22Rv1 (cell line): Measurements from ENCODE around the gene CGNL1.

Source experiments
- ZFX ChIP-seq: fragments of 450-650 bp; IDR thresholded peaks from 2 replicates; pipeline ENCODE4 v1.6.1; 2017; ENCODE audit warnings: antibody characterized with exemption, borderline replicate concordance
- TF ChIP-seq, protein P1 (sequence below): fragments of 450-650 bp; IDR thresholded peaks from 2 replicates; pipeline ENCODE4 v1.5.1; 2017; ENCODE audit warnings: mild to moderate bottlenecking

DNA sequence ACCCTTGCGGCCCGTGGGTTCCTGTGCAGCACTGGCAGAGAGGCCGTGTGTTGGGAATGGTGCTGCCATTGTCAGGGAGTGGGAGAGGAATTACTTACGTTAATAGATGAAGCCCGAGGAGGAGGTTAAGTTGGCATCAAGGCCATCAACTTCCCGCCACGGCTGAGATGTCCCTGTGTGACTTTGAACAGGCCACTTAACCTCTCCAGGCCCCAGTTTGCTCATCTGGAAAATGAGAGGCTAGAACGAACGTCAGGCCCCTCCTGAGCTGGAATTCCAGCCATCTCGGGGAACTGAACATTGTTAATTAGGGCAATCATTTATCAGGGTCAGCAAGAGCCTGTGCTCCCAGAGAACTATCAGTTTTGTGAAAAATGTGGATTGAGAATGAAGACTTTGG is 124.0 kb downstream of the CGNL1 start:
- TF ChIP-seq, protein P1, sequence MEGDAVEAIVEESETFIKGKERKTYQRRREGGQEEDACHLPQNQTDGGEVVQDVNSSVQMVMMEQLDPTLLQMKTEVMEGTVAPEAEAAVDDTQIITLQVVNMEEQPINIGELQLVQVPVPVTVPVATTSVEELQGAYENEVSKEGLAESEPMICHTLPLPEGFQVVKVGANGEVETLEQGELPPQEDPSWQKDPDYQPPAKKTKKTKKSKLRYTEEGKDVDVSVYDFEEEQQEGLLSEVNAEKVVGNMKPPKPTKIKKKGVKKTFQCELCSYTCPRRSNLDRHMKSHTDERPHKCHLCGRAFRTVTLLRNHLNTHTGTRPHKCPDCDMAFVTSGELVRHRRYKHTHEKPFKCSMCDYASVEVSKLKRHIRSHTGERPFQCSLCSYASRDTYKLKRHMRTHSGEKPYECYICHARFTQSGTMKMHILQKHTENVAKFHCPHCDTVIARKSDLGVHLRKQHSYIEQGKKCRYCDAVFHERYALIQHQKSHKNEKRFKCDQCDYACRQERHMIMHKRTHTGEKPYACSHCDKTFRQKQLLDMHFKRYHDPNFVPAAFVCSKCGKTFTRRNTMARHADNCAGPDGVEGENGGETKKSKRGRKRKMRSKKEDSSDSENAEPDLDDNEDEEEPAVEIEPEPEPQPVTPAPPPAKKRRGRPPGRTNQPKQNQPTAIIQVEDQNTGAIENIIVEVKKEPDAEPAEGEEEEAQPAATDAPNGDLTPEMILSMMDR: no peak
- TF ChIP-seq ZFX: no peak
